HG02840 (cell line): Measurements from ENCODE around the gene HIC1.

Source experiments
- ATAC-seq: cut with Tn5 transposase; IDR thresholded peaks from one replicate; pipeline ENCODE4 v1.9.1; 2021; ENCODE audit warnings: mild to moderate bottlenecking, moderate library complexity, moderate number of reproducible peaks; ENCODE audit not compliant: unreplicated experiment, low FRiP score

The HIC1 gene

GRCh38 chr17:2094891-2095535 is 40.1 kb downstream of the HIC1 start:
- ATAC-seq: no peak

DNA sequence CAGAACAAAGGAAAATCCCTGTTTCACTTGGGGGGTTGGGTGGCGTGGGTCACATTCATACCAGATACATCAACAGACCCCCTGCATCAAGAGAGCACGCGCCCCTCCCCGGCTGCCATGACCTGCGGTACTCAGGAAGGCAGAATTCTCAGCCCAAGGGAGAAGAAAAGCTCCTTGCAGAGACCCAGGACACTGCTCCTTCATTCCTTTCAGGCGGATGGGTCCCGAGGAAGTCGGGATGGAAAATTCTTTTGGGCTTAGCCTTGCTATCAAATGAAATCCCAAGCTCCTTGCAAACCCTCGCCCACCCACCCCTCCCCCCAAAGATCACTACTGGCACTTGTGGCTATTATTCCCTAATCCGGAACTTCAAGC is 40.6 kb downstream of the HIC1 start:
- ATAC-seq: no peak

DNA sequence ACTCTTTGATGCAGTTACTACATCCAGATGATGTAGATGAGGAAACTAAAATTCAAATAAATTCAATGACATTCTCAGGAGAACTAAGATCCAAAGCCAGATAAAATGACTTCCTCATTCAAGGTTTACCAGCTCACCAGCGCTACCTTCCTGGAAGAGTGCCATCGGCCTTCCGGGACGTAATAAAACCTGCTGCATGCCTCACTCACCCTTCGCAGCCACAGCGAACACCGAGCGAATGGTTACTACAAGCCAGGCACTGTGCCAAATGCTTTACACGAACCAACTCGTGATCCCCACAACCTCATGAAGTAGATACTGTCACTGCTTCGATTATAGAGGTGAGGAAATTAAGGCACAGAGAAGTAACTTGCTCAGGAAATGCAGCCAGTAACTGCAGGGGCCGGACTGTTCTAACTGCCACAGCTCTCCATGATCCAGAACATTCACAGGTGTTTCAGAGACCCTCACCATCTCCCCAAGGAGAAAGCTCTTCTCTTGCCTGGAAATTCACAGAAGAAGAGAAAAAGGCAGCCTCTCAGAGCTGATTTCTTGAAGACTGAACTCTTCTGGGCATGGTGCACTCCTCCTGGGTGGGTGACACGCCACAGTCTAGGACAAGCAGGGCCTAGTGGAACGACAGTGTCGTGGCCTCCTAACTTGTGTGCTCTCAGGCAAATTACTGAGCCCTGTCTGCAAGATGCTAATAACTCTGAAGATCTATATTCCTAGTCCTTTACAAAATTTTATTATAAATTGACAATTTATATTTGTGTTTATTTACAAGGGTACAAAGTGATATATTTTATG is 46.8 kb downstream of the HIC1 start:
- no peak for ATAC-seq

- no peak for ATAC-seq
Observed at GRCh38 chr17:2102931-2103809, 48.3 kb downstream of the HIC1 start.

DNA sequence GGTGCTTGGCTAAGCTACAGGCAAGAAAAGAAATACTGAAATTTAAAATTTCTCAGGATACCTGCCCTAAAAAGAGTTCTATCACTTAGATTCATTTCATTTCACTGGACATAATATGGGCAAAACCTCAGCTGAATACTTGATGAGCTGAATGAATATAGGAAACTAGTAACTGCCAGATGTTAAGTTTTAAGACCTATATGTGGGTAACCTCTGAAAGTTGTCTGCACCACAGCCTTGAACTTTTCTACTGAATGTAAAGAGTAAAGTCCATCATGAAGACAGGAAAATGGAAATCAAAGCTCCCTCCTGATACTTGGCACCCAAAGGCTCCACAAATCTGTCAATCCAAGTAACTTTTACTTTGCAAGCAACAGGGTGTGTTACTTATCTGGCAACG is 50.8 kb downstream of the HIC1 start:
- no peak for ATAC-seq

DNA sequence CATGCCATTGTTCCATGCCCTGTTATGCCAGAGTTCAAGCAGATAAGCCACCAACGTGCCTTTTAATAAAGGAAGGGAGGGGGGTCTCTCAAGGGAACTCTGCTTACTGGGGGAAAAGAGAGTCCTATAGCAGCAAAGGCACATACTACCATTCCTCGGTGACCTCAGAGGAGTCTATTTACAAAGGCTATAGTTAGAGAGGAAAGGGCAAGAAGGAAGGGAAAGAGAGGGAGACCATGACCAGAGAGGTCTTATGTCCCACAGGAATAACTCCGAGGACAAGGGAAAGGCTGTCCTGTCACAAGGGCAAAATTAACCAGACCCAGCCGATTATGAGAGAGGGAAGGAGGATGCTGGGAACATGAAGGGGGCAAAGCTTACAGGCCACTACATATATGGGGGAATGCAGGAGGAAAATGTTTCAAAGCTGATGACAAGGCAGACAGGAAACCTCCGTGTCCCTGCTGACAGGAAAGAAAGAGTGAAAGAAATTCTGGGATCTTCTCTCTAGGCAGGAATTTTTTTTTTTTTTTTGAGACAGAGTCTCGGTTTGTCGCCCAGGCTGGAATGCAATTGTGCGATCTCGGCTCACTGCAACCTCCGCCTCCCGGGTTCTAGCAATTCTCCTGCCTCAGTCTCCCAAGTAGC is 51.5 kb downstream of the HIC1 start:
- no peak for ATAC-seq

GRCh38 chr17:2107050-2107449 is 52.1 kb downstream of the HIC1 start:
- ATAC-seq: no peak

DNA sequence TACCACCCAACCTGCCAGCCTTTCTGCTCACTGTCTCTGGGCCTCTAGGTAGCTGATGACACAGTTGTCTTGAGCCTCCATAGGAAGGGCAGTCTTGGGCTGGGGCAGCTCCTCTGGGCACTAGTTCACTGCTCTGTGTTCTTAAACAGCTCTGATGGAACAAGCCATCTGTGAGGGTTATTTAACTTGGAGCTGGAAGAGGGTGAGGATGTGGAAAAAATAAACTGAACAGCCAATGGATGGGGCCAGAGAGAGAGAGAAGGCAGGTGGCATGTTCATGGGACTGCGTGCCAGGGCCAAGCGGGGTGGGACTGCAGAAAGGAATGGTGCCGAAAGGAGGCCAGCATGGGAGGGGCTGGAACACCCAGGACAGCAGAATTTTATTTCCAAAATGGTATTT is 52.6 kb downstream of the HIC1 start:
- ATAC-seq: no peak

DNA sequence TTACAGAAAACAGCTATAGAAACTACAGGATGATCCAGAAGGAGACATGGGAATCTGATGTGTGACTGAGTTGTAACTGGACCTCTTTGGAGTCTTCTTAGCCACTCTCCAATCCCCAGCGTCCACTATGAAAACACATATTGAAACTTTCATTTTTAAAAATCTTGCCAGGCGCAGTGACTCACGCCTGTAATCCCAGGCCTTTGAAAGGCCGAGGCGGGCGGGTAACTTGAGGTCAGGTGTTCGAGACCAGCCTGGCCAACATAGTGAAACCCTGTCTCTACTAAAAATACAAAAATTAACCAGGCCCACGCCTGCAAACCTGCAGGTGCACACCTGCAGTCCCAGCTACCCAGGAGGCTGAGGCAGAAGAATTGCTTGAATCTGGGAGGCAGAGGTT is 53.3 kb downstream of the HIC1 start:
- ATAC-seq: no peak

GRCh38 chr17:2110436-2110835 is 55.5 kb downstream of the HIC1 start:
- ATAC-seq: no peak

GRCh38 chr17:2111691-2112090 is 56.8 kb downstream of the HIC1 start:
- no peak for ATAC-seq
